Subcutaneous adipose tissue (tissue), 4 donors: ENCODE results near the gene MAML3. TPM values are rescaled to one million over a fixed set of nuclear protein-coding genes. Genes with fewer than 3 reads are reported as not detected.

ENCODE experiments used
- total RNA-seq, 4 donors: library from RNA; depleted of rRNA; stranded (reverse); fragments of >200 nt; gene quantifications; one replicate each; pipeline ENCODE4 v1.1.0, GENCODE V29; 2016
- TF ChIP-seq, protein P1 (sequence below): fragments of 450-650 bp; IDR thresholded peaks from one replicate; pipeline ENCODE4 v1.5.1; 2016; ENCODE audit warnings: low read depth, mild to moderate bottlenecking, control low read depth, antibody characterized with exemption, moderate library complexity

Gene MAML3
- total RNA-seq, 4 donors from 2014 or later = 3.5 to 11.1 (median 9.1) TPM

DNA sequence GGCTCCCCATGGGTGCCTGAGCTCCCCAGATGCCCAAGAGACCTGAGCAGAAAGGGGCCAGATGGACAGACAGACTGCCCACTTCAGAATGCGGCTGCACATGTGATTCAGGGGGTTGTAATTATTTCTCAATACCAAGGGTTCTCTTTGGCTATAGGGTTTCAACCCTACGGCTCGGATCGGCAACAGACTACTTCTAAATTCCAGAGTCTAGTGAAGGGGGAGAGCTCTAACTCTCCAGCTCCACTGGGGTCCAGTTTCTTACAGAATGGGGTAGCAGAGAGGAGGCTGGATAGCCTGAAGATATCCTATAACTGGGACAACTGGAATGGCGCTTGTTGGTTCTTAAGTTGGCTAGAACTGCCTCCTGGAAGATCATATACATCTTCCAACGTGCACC is 352.1 kb downstream of the MAML3 start:
- TF ChIP-seq, protein P1, sequence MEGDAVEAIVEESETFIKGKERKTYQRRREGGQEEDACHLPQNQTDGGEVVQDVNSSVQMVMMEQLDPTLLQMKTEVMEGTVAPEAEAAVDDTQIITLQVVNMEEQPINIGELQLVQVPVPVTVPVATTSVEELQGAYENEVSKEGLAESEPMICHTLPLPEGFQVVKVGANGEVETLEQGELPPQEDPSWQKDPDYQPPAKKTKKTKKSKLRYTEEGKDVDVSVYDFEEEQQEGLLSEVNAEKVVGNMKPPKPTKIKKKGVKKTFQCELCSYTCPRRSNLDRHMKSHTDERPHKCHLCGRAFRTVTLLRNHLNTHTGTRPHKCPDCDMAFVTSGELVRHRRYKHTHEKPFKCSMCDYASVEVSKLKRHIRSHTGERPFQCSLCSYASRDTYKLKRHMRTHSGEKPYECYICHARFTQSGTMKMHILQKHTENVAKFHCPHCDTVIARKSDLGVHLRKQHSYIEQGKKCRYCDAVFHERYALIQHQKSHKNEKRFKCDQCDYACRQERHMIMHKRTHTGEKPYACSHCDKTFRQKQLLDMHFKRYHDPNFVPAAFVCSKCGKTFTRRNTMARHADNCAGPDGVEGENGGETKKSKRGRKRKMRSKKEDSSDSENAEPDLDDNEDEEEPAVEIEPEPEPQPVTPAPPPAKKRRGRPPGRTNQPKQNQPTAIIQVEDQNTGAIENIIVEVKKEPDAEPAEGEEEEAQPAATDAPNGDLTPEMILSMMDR = no peak

DNA sequence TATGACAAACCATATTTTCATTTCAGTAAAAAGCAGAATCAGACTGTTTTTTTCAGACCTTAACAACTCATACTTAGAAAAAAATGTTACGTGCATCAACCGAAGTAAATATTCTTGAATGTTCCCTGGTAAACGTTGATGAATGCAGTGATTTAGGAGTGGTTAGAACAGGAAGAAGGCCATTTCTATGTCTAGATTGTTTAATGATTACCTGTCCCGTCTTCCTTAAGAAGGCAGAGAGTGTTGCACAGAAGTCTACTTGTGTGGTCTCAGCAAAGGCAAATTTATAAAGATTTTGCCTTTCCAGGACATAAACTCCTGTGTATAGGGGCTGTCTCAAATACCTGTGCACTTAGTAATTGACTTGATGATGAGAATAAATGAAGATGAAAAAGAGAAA is 353.9 kb downstream of the MAML3 start:
- TF ChIP-seq, protein P1 = no peak

- TF ChIP-seq, protein P1 = no peak
Measured at GRCh38 chr4:139799615-139800014, 354.4 kb downstream of the MAML3 start.

- TF ChIP-seq, protein P1 = no peak
Measured at GRCh38 chr4:139798456-139798855, 355.5 kb downstream of the MAML3 start.

- TF ChIP-seq, protein P1 = no peak
Measured at GRCh38 chr4:139797287-139797686, 356.7 kb downstream of the MAML3 start.

- TF ChIP-seq, protein P1 = no peak
Measured at GRCh38 chr4:139795527-139796314, 358.3 kb downstream of the MAML3 start.

DNA sequence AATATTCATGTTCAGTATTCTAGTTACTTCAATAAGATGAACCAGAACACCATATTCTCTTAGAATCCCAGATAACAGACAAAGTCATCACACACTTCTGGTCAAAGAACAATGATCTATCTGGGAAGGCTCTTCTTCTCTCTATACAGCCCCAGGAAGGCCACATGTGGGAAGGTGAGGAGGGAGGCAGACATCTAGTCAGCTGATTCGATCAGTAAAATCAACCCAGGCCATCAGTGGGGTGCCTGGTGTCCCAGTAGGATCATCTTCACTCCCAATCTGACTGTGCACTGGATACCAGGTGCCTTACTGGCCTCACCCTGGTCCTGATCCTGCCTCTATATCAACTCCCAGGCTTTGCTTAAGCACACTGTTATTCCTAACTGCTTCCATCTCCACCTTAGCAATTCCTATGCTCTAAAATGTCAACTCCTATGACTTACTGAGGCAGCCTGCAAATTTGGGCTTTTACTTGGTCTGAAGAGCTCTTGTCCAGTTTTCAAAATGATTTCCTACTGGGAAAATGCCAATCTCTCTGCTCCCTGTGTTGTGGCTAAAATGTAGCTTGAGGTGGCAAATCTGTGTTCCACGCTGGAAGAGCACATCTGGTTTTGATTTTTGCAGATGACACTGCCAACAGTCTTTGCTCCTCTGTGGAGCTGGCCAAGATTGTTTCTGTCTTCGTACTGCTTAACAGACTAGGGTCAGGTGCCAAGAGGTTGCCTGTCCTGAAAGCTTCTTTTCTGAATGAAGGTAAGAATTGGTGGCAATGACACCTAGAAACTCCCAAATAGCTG is 359.6 kb downstream of the MAML3 start:
- TF ChIP-seq, protein P1 = no peak
